Stimulated activated memory B cell treated with anti-CD40 and anti-IgM and Interleukin-4, amounts not matched to agents 10 μg/mL and 1 μg/mL and 100 μg/mL, for 72 hours (primary cell): ENCODE measurements around the gene TMEM8B.
"Not testable (repeated sequence)": the region's sequence is repeated elsewhere in the genome, so short reads cannot be mapped to it uniquely, and the experiment has no call there.

Experiments
- ATAC-seq: fragments of 150-1000 bp; cut with Tn5 transposase; 2 replicates; pipeline ENCODE4 v1.10.0; 2021
- H3K27ac Mint-ChIP-seq: one replicate; pipeline ENCODE4 v1.8.0; 2022; ENCODE audit warnings: mild to moderate bottlenecking, mixed read lengths
- H3K27me3 Mint-ChIP-seq: one replicate; pipeline ENCODE4 v1.8.0; 2022; ENCODE audit warnings: mixed read lengths
- H3K36me3 Mint-ChIP-seq: one replicate; pipeline ENCODE4 v1.8.0; 2022; ENCODE audit warnings: mixed read lengths
- H3K4me1 Mint-ChIP-seq: one replicate; pipeline ENCODE4 v1.8.0; 2022; ENCODE audit warnings: mixed read lengths
- H3K4me3 Mint-ChIP-seq: one replicate; pipeline ENCODE4 v1.8.0; 2022; ENCODE audit warnings: mild to moderate bottlenecking, moderate library complexity, mixed read lengths
- H3K9me3 Mint-ChIP-seq: one replicate; pipeline ENCODE4 v1.8.0; 2022; ENCODE audit warnings: mixed read lengths

Gene TMEM8B

DNA sequence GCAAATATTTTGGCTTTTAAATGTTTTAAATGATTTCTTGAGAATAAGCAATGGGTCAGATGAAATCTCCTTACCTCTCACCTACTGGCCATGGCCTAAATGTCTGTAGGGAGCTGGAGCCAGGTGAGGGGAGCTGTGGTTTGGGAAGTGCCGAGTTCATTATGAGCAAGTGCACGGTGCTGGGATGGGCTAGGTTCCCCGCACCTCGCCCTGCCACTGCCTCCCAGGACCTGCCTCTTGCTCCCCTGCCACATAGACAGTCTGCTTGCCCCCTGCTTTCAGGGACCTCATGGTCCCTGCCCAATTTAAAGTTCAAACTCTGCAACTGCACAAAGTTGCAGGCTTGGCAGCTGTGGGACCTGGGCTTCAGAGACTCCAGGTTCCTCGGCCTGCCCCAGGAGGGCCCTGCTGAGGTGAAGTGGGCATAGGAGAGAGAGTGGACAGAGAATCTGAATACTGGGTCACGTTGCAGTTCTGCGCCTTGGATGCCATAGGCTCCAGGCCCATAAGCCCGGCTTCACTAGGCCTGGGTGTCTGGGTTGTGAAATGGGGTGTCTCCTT is 35.7 kb downstream of the TMEM8B start:
- peaks cover 31% of the 10 kb centered on the region for H3K27me3 Mint-ChIP-seq
- no peak for ATAC-seq
- no peak overlapping the region for H3K4me3 Mint-ChIP-seq
- no peak overlapping the region for H3K27ac Mint-ChIP-seq
- H3K9me3 Mint-ChIP-seq: no peaks in the 10 kb centered on the region
- no peaks in the 10 kb centered on the region for H3K4me1 Mint-ChIP-seq
- H3K36me3 Mint-ChIP-seq: no peaks in the 10 kb centered on the region

DNA sequence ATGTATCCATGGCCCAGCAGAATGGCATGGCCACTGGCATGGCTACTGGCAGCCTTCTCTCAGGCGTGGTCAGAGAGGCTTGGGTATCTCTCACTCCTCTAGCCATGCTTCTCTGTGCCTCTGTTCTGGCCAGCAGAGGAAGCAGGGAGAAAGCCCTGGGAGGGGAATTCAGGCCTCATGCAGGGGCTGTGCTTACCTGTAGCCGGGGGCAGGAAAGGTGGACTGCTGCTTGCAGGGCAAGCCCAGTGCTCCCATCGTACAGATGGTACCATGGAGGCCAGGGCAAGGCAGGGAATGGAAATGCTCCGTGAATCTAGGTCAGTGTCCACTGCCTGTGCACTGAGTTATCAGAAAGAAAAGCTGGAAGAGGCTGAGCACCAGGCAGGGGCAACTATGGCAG is 38.5 kb downstream of the TMEM8B start:
- Mint-ChIP-seq H3K4me1 (no peaks in the 10 kb centered on the region), H3K36me3 (no peaks in the 10 kb centered on the region), H3K27ac (no peak overlapping the region), H3K4me3 (no peak overlapping the region), H3K9me3 (no peaks in the 10 kb centered on the region), H3K27me3 (peaks cover 14% of the 10 kb centered on the region)
- no peak for ATAC-seq

- peaks cover 8% of the 10 kb centered on the region for H3K27me3 Mint-ChIP-seq
- no peaks in the 10 kb centered on the region for H3K4me1 Mint-ChIP-seq
- no peak for ATAC-seq
- H3K4me3 Mint-ChIP-seq: no peak overlapping the region
- no peak overlapping the region for H3K27ac Mint-ChIP-seq
- H3K9me3 Mint-ChIP-seq: no peaks in the 10 kb centered on the region
- no peaks in the 10 kb centered on the region for H3K36me3 Mint-ChIP-seq
Observed at GRCh38 chr9:35868933-35869332, 39.9 kb downstream of the TMEM8B start.

GRCh38 chr9:35869621-35870216 is 40.7 kb downstream of the TMEM8B start:
- H3K27me3 Mint-ChIP-seq: peaks cover 8% of the 10 kb centered on the region
- H3K36me3 Mint-ChIP-seq: no peaks in the 10 kb centered on the region
- no peak overlapping the region for H3K27ac Mint-ChIP-seq
- no peaks in the 10 kb centered on the region for H3K4me1 Mint-ChIP-seq
- H3K4me3 Mint-ChIP-seq: no peak overlapping the region
- no peak for ATAC-seq
- H3K9me3 Mint-ChIP-seq: no peaks in the 10 kb centered on the region

DNA sequence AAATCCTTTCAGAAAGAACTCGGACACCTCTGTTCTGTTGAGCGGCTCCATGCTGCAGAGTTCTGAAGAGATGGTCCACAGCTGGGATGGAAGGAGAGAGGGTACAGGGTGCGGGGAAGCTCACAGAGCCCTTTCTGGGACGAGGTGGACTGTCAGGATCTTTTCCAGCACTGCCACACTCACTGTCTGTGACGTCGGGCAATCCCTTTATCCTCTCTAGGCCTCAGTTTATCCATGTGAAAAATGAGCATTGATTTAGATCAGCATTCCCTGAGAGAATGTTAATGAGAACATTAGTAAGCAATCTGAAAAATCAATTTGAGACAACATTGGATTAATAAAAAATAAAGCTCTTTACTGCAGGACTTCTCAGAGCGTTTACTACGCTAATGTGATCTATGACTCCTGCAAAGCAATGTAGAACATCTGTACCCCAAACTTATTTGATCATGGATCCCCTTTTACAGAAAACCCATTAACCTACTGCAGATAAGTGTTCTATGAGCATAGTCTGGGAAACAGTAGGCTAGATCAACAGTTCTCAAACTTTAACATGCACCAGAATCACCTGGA is 41.4 kb downstream of the TMEM8B start, which contains the start of gene OR13J1:
TSS of gene OR13J1 (minus strand) at position 51 of the 573 bp plus-strand sequence. CDS start at position 51, 0 bp downstream.
- Mint-ChIP-seq H3K4me1 (no peaks in the 10 kb centered on the region), H3K27ac (no peak within 1 kb of the TSS), H3K27me3 (peaks cover 8% of the 10 kb centered on the region), H3K4me3 (no peak within 1 kb of the TSS), H3K36me3 (no peaks in the 10 kb centered on the region), H3K9me3 (no peaks in the 10 kb centered on the region)
- ATAC-seq: no peak

GRCh38 chr9:35871545-35871944 is 42.5 kb downstream of the TMEM8B start:
- Mint-ChIP-seq H3K27me3 (peaks cover 7% of the 10 kb centered on the region), H3K4me3 (no peak overlapping the region), H3K9me3 (peaks cover 4% of the 10 kb centered on the region), H3K27ac (no peak overlapping the region), H3K36me3 (no peaks in the 10 kb centered on the region), H3K4me1 (no peaks in the 10 kb centered on the region)
- no peak for ATAC-seq

DNA sequence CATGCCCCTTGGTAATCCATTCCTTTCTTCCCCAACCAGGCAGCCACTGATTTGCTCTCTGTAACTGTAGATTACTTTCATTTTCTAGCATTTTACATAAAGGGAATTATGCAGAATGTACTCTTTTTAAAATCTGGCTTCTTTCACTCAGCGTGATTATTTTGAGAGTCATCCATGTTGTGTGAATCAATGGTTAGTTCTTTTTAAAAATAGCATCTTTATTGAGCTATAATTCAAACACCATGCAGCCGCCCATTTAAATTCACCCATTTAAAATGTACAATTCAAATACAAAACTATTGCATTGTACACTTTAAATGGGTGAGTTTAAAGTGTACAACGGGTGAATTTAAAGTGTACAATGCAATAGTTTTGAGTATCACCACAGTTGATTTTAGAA is 43.5 kb downstream of the TMEM8B start:
- Mint-ChIP-seq H3K36me3 (peaks cover 4% of the 10 kb centered on the region), H3K27ac (no peak overlapping the region), H3K4me1 (no peaks in the 10 kb centered on the region), H3K4me3 (no peak overlapping the region), H3K27me3 (peaks cover 12% of the 10 kb centered on the region), H3K9me3 (peaks cover 11% of the 10 kb centered on the region)
- ATAC-seq: no peak

GRCh38 chr9:35882263-35882848 is 53.3 kb downstream of the TMEM8B start:
- peaks cover 6% of the 10 kb centered on the region for H3K9me3 Mint-ChIP-seq
- H3K4me1 Mint-ChIP-seq: no peaks in the 10 kb centered on the region
- peaks cover 6% of the 10 kb centered on the region for H3K36me3 Mint-ChIP-seq
- no peak overlapping the region for H3K4me3 Mint-ChIP-seq
- ATAC-seq: no peak
- no peak overlapping the region for H3K27ac Mint-ChIP-seq
- H3K27me3 Mint-ChIP-seq: peaks cover 15% of the 10 kb centered on the region

GRCh38 chr9:35882996-35883395 is 54.0 kb downstream of the TMEM8B start:
- H3K27ac Mint-ChIP-seq: no peak overlapping the region
- ATAC-seq: no peak
- no peak overlapping the region for H3K4me3 Mint-ChIP-seq

DNA sequence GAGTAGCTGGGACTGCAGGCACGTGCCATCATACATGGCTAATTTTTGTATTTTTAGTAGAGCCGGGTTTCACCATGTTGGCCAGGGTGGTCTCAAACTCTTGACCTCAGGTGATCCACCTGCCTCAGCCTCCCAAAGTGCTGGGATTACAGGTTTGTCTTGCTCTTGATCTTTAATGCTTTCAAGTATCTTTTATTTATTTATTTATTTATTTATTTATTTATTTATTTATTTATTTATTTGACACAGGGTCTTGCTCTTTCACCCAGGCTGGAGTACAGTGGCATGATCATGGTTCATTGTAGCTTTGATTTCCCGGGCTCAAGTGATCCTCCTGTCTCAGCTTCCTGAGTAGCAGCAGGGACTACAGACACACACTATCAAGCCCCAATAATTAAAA is 55.9 kb downstream of the TMEM8B start:
- H3K27ac Mint-ChIP-seq, H3K27me3 Mint-ChIP-seq, H3K36me3 Mint-ChIP-seq, H3K9me3 Mint-ChIP-seq, H3K4me3 Mint-ChIP-seq, ATAC-seq, H3K4me1 Mint-ChIP-seq: not testable (repeated sequence)

More at GRCh38 chr9:35882996-35883395, 54.0 kb downstream of the TMEM8B start:
- no peaks in the 10 kb centered on the region for H3K9me3 Mint-ChIP-seq
- no peaks in the 10 kb centered on the region for H3K4me1 Mint-ChIP-seq
- peaks cover under 1% of the 10 kb centered on the region for H3K36me3 Mint-ChIP-seq
- H3K27me3 Mint-ChIP-seq: peaks cover 9% of the 10 kb centered on the region

DNA sequence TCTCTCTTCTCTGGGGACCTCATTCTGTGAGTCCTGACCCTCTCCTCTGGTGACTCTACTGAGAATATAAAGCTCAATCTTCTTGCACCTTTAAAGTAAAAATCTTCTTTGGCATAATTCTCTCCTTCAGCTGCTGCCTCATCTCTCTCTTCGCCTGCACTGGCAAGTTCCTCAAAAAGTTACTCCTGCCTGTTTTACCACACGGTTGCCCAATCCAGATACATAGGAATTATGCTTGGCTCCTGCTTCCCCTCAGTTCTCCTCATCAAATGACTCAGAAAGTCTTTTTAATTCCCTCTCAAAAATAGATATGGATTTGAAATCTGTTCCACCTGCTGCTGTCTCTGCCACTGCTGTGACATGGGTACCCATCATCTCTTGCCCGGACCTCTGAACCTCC is 62.6 kb downstream of the TMEM8B start:
- Mint-ChIP-seq H3K27ac (no peak overlapping the region), H3K4me3 (no peak overlapping the region)

GRCh38 chr9:35892051-35892450 is 63.0 kb downstream of the TMEM8B start:
- no peak for ATAC-seq
- Mint-ChIP-seq H3K4me1 (no peaks in the 10 kb centered on the region), H3K36me3 (no peaks in the 10 kb centered on the region), H3K9me3 (no peaks in the 10 kb centered on the region), H3K27me3 (peaks cover 40% of the 10 kb centered on the region), H3K27ac (no peak overlapping the region), H3K4me3 (no peak overlapping the region)

More for the DNA sequence above, 62.6 kb downstream of the TMEM8B start:
- ATAC-seq: no peak
- peaks cover 40% of the 10 kb centered on the region for H3K27me3 Mint-ChIP-seq
- no peaks in the 10 kb centered on the region for H3K4me1 Mint-ChIP-seq
- no peaks in the 10 kb centered on the region for H3K36me3 Mint-ChIP-seq
- no peaks in the 10 kb centered on the region for H3K9me3 Mint-ChIP-seq

GRCh38 chr9:35896570-35896969 is 67.5 kb downstream of the TMEM8B start:
- no peak for ATAC-seq
- Mint-ChIP-seq H3K27me3 (peaks cover 39% of the 10 kb centered on the region), H3K36me3 (no peaks in the 10 kb centered on the region), H3K9me3 (no peaks in the 10 kb centered on the region), H3K4me1 (no peaks in the 10 kb centered on the region), H3K27ac (no peak overlapping the region), H3K4me3 (no peak overlapping the region)

DNA sequence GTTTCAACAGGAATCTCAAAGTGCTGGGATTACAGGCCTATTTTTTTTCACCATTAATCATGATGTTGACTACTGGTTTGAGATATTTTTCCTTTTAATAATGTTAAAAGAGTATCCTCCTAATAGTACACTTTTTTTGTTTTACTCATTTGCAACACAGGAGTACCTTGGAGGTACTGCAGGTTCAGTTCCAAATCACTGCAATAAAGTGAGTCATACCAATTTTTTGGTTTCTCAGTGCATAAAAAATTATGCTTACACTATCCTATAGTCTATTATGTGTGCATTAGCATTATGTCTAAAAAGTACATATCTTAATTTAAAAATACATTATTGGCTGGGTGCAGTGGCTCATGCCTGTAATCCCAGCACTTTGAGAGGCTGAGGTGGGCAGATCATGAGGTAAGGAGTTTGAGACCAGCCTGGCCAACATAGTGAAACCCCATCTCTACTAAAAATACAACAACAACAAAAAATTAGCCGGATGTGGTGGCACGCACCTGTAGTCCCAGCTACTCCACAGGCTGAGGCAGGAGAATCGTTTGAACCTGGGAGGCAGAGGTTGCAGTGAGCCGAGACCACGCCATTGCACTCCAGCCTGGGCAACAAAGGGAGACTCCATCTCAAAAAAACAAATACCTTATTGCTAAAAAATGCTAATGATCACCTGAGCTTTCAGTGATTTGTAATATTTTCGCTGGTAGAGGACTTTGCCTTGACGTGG is 68.5 kb downstream of the TMEM8B start:
- peaks cover 32% of the 10 kb centered on the region for H3K27me3 Mint-ChIP-seq
- H3K36me3 Mint-ChIP-seq, H3K9me3 Mint-ChIP-seq, H3K4me3 Mint-ChIP-seq, H3K4me1 Mint-ChIP-seq, ATAC-seq, H3K27ac Mint-ChIP-seq: not testable (repeated sequence)

DNA sequence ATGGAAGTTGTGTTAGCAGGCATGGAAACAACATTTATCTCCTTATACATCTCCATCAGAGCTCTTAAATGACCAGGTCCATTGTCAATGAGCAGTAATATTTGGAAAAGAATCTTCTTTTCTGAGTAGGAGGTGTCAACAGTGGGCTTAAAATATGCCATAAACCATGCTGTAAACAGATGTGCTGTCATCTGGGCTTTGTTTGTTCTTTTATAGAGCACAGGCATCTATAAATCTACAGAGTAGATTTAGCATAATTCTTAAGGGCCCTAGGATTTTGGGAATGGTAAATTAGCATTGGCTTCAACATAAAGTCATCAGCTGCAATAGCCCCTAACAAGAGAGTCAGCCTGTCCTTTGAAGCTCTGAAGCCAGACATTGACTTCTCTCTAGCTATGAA is 69.3 kb downstream of the TMEM8B start:
- Mint-ChIP-seq H3K4me1 (no peaks in the 10 kb centered on the region), H3K36me3 (no peaks in the 10 kb centered on the region), H3K4me3 (no peak overlapping the region), H3K27me3 (peaks cover 32% of the 10 kb centered on the region), H3K27ac (no peak overlapping the region), H3K9me3 (no peaks in the 10 kb centered on the region)
- no peak for ATAC-seq
